ENCODE measurements around the gene ZDHHC7. TPM values are rescaled to one million over a fixed set of nuclear protein-coding genes. Genes with fewer than 3 reads are reported as not detected.
A peak's percentile ranks its signal among the peaks of the same experiment; 100 is the strongest.

ZDHHC7 gene
- total RNA-seq, 2 donors from 2014 or later = 17.5 to 39.2 TPM

- intact Hi-C loops (cut with DNase I) = no loop called here
- Histone ChIP-seq H3K4me1 (peaks cover 35% of the 10 kb centered on the region), H3K27me3 (no peaks in the 10 kb centered on the region), H3K4me3 (no peak overlapping the region), H3K36me3 (replicated peaks in 1 of 2; ENCODE audit: insufficient read depth in 1 of 2, low read depth in 2 of 2) (no peaks in the 10 kb centered on the region), H3K9me3 (no peaks in the 10 kb centered on the region), H3K27ac (peak overlapping the region in 3 of 4 donors; percentile 59 to 77 (median 70))
- ATAC-seq (no peak), DNase-seq (no peak)
- TF ChIP-seq CTCF (IDR thresholded peaks at IDR 0.05) = no peak
- TF ChIP-seq POLR2A (IDR thresholded peaks at IDR 0.05) = no peak
- 71 to 81% methylated on average over 8 to 9 of the region's 9 CpGs for WGBS, 2 donors
These were observed 58.1 kb downstream of the ZDHHC7 start for GRCh38 chr16:84953190-84953746.

GRCh38 chr16:84952335-84953189 lies 58.8 kb downstream of the ZDHHC7 start:
- ATAC-seq (peak; percentile 82), DNase-seq (peak; percentile 85 to 88 (median 87))
- Histone ChIP-seq H3K9me3 (no peaks in the 10 kb centered on the region), H3K4me3 (no peak overlapping the region), H3K4me1 (peaks cover 35% of the 10 kb centered on the region), H3K27me3 (no peaks in the 10 kb centered on the region), H3K36me3 (replicated peaks in 1 of 2; ENCODE audit: insufficient read depth in 1 of 2, low read depth in 2 of 2) (no peaks in the 10 kb centered on the region), H3K27ac (peak overlapping the region in 3 of 4 donors; percentile 59 to 77 (median 70))
- TF ChIP-seq POLR2A (IDR thresholded peaks at IDR 0.05) (no peak), CTCF (IDR thresholded peaks at IDR 0.05) (peak; percentile 80 to 90 (median 86))
- 23 to 24% methylated on average over 3 to 12 of the region's 12 CpGs for WGBS, 2 donors
- intact Hi-C loops (cut with DNase I) = no loop called here

- DNase-seq (no peak), ATAC-seq (no peak)
- Histone ChIP-seq H3K36me3 (replicated peaks in 1 of 2; ENCODE audit: insufficient read depth in 1 of 2, low read depth in 2 of 2) (no peaks in the 10 kb centered on the region), H3K4me3 (no peak overlapping the region), H3K9me3 (no peaks in the 10 kb centered on the region), H3K27me3 (no peaks in the 10 kb centered on the region), H3K4me1 (peaks cover 34% of the 10 kb centered on the region), H3K27ac (no peak overlapping the region)
- WGBS, 2 donors = 76 to 79% methylated on average over 8 to 10 of the region's 10 CpGs
- intact Hi-C loops (cut with DNase I) = no loop called here
- TF ChIP-seq POLR2A (IDR thresholded peaks at IDR 0.05) = no peak
- peak in 1 of 7 experiments; percentile 6 for TF ChIP-seq CTCF (IDR thresholded peaks at IDR 0.05)
These were observed 60.4 kb downstream of the ZDHHC7 start for GRCh38 chr16:84950906-84951305.

GRCh38 chr16:84949772-84950436 lies 61.4 kb downstream of the ZDHHC7 start:
- ATAC-seq (no peak), DNase-seq (no peak)

More at GRCh38 chr16:84949772-84950436, 61.4 kb downstream of the ZDHHC7 start:
- no peaks in the 10 kb centered on the region for H3K36me3 ChIP-seq (replicated peaks in 1 of 2; ENCODE audit: insufficient read depth in 1 of 2, low read depth in 2 of 2)
- 67 to 71% methylated on average over 10 of the region's 10 CpGs for WGBS, 2 donors
- no peak for TF ChIP-seq CTCF (IDR thresholded peaks at IDR 0.05)
- no peak for TF ChIP-seq POLR2A (IDR thresholded peaks at IDR 0.05)
- peaks cover 23% of the 10 kb centered on the region for H3K4me1 ChIP-seq
- no peaks in the 10 kb centered on the region for H3K9me3 ChIP-seq
- intact Hi-C loops (cut with DNase I) = loop anchor here (5.0 kb wide), 1 partner anchor 198 kb away; no protein-coding TSS in a partner anchor
- no peak overlapping the region for H3K27ac ChIP-seq
- H3K27me3 ChIP-seq = no peaks in the 10 kb centered on the region
- H3K4me3 ChIP-seq = no peak overlapping the region

Data from body of pancreas (tissue), 4 donors.